Cardiac fibroblast (primary cell): ENCODE data around the gene ALDH3B2.

Experiments
- DNase-seq, 2 donors: peaks; one replicate each; pipeline versions ENCODE4 v3.0.0 to v3.0.0-alpha.2; 2010; ENCODE audit warnings: low read depth in 2 of 2
- H3K4me3 ChIP-seq, 2 donors: replicated peaks in 1 of 2; 1 replicate in 1 of 2; 2 replicates in 1 of 2; pipeline ENCODE4 v1.5.1; 2011; ENCODE audit warnings: low read depth in 2 of 2, low read length in 2 of 2, mild to moderate bottlenecking in 2 of 2, moderate library complexity in 1 of 2
- TF ChIP-seq, protein P1 (sequence below): IDR thresholded peaks from one replicate; pipeline ENCODE4 v1.5.1; 2011; ENCODE audit warnings: low read depth, mild to moderate bottlenecking, low read length, inconsistent platforms

Gene ALDH3B2

DNA sequence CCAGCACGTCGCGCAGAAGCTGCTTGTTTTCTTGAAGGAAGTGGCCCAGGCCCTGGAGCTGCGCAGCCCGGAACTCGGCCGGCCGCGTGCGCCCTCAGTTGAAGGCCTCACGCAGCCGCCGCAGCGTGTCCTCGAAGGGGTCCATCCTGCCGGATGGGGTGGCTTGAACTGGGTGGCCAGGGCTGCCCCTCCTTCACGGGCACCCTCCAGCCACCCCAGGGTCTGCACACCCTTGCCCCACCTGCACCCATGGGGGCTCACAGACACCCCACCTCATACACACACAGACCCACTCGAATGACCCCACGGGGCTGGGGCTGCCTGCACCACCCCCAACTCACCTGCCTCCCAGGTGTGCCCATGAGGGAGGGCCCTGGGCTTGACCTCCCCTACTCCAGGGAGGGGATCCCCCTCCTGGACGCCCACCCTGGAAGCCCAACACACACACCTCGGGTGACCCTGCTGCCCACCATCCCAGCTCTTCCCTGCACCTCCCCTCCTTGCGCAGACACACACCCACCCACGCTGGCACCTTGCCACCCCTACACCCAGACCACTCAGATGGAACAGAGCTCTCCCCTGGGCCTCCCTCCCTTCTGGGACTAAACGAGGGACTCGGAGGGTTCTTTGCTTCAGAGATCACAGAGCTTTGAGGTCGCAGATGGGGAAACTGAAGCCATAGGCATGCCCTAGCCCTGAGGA, 6.8 kb downstream of the ALDH3B2 start:
- TF ChIP-seq, protein P1, sequence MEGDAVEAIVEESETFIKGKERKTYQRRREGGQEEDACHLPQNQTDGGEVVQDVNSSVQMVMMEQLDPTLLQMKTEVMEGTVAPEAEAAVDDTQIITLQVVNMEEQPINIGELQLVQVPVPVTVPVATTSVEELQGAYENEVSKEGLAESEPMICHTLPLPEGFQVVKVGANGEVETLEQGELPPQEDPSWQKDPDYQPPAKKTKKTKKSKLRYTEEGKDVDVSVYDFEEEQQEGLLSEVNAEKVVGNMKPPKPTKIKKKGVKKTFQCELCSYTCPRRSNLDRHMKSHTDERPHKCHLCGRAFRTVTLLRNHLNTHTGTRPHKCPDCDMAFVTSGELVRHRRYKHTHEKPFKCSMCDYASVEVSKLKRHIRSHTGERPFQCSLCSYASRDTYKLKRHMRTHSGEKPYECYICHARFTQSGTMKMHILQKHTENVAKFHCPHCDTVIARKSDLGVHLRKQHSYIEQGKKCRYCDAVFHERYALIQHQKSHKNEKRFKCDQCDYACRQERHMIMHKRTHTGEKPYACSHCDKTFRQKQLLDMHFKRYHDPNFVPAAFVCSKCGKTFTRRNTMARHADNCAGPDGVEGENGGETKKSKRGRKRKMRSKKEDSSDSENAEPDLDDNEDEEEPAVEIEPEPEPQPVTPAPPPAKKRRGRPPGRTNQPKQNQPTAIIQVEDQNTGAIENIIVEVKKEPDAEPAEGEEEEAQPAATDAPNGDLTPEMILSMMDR = no peak
- no peak overlapping the region for H3K4me3 ChIP-seq
- DNase-seq = no peak

DNA sequence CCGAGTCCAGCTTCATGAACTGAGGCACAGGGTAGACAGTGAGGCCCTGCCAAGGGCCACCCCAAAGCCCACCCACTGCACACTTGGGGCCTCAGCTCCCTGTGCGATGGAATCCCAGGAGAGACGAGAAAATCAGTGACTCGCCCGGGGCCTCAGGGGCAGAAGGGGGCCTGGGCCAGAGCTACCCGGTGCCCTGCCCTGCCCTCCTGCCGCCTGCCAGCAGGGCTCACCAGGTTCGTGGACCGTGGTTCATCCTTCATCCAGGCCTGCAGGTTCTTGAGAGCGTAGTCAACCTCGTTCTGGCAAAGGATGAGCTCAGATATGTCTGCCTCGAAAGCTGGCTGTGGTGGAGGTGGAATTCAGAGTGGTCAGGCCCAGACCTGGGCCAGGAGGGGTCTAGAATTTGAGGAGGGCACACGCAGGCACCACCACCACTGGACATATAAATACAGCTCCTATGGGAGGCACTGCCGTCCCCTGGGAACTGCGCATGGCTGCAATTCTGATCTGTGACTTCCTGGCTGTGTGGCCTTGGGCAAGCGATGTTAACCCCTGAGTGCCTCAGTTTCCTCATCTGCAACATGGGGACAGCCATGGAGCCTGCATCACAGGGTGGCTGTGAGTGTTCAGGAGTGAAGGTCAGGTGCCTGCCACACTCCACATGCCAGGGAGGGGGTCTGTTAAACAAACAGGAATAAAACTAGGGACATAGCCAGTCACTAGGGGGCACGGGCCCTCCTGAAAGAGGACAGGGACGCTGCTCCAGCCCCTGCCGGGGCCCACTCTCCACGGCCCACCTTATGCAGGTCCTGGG, 7.5 kb downstream of the ALDH3B2 start:
- no peak overlapping the region for H3K4me3 ChIP-seq
- TF ChIP-seq, protein P1 = no peak
- no peak for DNase-seq

DNA sequence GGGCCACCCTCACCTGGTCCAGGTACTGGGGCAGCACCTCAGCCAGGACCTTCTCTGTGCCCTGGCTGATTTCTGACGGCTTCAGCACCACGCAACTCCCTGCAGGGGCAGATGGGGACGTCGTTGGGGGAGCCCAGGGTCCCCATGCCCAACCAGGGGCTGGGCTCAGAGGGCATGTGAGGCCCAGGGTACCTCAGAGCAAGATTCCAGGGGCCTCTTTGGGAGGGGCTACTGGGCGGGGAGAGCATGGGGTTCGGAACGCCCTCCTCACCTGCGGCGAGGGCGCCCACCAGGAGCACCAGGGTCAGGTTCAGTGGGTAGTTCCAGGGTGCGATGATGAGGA, 8.1 kb downstream of the ALDH3B2 start:
- TF ChIP-seq, protein P1 = no peak
- no peak overlapping the region for H3K4me3 ChIP-seq
- DNase-seq = no peak

DNA sequence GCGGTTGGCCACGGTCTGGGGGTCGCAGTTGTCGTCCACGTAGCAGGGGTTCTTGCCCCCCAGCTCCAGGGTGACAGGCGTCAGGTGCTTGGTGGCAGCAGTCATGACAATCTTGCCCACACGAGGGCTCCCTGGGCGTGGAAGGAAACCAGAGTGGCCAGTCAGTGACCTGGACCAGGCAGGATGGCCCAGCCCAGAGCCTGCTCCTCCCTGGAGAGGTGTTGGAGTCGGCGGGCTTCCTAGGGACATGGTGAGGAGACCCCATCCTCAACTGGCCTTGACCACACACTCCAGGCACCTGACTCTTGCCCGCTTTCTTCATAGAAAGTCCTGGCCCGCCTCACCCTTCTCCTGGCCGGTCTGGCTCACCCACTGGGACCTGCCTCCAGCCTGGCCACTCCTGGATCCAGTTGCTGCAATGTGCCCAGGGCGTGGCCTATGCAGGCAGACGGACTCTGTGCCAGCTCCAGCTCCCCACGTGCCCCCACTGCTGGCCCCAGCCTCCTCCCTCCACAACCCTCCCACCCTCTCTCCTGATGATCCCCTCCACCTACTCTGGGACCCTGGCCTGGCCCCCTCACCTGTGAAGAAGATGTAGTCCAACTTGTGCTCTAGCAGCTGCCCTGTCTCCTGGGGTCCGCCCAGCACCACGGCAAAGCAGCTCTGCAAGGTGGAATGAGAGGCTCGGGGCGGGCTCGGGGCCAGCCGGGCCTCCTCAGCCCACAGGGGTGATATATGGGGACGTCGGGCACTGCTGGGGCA, 8.7 kb downstream of the ALDH3B2 start:
- TF ChIP-seq, protein P1 = no peak
- DNase-seq = no peak
- H3K4me3 ChIP-seq = no peak overlapping the region

DNA sequence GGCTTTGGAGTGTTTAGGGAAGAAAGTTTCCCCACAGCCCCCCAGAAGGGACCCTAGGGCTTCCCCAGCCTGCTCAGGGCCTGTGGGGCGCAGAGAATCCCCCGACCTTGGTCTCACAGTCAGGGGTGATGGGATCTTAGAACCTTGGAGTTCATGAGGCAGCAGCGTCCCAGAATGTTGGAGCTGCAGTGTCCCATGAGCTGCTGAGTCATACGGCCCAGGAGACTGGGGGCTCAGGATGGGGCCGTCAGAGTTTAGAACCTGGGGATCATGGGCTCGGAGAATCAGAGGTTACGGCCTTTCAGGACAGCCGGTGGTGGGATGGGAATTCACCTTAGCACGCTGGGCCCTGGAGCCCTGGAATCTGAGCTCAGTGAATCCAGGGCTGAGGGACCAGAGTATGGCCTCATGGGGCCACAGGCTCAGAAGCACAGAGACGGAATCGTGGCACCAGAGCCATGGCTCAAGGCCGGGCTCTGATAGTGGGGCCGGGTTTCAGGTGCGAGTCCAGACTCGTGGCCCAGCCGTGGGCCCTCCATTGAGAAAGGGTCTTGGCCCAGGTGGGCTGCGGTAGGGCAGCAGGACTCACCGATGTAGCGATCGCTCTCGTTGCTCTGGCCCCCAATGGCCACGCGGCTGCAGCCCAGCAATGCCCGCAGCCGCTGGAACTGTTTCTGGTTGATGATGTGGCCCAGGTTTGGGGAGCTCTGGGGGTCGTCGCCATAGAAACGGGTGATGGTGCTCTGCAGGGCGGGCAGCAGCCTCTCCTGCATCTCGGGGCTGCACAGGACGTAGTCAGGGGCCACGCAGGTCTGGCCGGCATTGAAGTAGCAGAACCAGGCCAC, 9.5 kb downstream of the ALDH3B2 start:
- H3K4me3 ChIP-seq = no peak overlapping the region
- no peak for DNase-seq
- TF ChIP-seq, protein P1 = no peak

DNA sequence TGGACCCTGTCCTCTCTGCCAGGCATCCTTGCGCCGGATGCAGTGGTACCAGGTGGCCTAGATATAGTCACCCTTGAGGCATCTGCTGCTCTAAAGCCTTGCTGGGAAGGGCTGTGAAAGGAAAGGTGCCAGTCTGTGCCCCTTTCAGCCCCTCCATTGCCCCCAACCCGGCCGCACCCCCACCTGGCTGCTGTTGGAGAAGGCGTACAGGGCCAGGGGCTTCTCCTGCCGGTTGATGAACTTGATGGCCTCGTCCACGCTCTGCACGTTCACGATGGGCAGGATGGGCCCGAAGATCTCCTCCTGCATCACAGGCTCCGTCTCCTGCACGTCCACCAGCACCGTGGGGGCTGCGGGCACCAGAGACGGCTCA, 10.2 kb downstream of the ALDH3B2 start:
- no peak for DNase-seq
- TF ChIP-seq, protein P1 = no peak
- no peak overlapping the region for H3K4me3 ChIP-seq
